Kasumi-1 (cell line): ENCODE results near the gene NEURL1.

Experiments
- DNase-seq, 2 experiments: peaks; one replicate each; lab custom pipeline; 2025; lab: John Stamatoyannopoulos, UW

NEURL1 gene, protein sequence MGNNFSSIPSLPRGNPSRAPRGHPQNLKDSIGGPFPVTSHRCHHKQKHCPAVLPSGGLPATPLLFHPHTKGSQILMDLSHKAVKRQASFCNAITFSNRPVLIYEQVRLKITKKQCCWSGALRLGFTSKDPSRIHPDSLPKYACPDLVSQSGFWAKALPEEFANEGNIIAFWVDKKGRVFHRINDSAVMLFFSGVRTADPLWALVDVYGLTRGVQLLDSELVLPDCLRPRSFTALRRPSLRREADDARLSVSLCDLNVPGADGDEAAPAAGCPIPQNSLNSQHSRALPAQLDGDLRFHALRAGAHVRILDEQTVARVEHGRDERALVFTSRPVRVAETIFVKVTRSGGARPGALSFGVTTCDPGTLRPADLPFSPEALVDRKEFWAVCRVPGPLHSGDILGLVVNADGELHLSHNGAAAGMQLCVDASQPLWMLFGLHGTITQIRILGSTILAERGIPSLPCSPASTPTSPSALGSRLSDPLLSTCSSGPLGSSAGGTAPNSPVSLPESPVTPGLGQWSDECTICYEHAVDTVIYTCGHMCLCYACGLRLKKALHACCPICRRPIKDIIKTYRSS

DNA sequence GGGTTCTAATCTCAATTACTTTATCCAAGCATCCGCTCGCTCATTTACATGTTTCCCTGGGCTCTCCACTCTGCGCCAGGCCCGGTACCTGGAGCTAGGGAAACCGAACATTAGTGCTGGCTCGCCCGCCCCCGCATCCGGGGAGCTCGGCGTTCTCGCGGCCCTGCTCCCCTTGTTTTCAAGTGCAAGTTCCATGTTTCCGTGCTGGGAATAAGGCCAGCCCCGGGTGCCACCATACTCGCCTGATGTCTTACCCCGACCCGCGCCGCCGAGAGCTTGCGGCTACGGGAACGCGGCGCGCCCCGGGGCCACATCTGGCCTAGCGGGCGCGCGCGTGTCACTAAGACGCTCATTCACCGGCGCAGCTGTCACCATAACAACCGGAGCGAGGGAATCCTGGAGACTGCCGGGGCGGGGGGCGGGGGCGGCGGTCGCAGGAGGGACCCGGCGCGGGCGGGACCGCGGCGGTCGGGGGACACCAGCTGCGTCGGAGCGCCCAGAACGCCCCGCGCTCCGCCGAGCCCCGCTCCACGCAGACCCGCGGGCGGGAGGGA lies at the start of gene NEURL1:
NEURL1 (plus strand) TSS at position 344 of the 554 bp plus-strand sequence. CDS start 683 bp downstream, outside the sequence.
- DNase-seq: peak; percentile 31 to 32

DNA sequence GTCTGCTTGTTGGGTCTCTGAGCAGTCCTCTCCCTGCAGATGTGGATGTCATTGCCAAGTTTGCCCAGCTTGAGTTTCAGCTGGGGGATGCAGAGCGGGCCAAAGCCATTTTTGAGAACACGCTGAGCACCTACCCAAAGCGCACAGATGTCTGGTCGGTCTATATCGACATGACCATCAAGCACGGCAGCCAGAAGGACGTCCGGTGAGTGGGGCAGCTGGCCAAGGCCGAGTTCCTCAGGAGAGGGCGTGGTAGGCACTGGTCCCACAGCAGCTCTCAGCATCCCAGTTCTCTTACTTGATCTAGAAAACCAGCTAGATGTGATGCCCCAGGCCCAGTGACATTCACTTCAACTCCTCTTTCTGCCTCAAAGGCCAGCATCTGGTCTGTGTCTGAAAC lies 49.0 kb upstream of the NEURL1 start:
- DNase-seq: no peak

DNA sequence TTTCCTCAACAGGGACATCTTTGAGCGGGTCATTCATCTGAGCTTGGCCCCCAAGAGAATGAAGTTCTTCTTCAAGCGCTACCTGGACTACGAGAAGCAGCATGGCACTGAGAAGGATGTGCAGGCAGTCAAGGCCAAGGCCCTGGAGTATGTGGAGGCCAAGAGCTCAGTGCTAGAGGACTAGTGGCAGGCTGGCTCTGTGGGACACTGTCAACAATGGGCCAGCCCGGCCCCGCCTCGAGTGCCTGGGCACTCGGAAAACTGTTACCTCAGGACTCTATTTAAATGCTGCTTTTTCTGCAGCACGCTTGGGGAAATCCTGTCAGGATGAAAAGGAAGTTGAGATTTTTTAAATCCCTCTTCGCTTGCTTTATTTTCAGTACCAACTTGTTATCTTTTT lies 48.1 kb upstream of the NEURL1 start:
- no peak for DNase-seq

DNA sequence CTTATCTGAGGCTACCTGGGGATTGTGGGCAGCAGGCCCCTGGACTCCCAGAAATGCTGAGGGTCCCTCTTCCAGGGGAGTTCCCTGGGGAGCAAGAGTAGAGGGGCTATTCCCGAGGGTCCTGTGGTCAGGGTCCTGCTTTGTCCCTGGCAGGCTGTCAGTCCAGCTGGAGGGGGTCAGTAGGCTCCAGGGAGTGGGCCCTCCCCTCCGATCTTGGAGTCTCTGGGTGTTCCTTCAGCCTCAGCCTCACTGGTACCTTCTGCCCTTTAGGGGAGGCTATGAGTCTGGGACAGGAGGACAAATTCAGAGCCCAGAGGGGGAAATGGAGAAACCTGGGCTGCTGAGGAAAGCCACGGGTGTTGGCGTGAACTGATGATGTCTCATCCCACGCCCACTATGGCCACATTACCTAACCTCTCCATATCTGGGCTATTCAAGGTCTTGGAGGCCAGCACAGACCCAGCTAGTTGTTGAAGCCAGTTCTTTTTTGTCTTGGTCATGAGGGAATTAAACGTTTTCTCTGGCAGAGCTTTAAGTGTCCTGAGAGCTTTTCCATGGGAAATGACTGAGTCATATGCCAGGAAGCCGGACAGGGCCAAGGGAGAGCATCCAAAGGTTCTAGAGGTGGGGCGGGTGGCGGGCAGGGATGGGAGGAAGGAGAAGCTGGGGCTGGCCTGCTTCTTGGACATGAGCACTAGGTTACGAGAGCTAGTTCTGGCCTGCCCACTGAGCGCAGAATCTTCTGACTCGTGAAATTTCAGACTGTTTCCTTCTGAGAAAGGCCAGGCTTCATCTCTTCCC lies 47.5 kb upstream of the NEURL1 start:
- no peak for DNase-seq

DNA sequence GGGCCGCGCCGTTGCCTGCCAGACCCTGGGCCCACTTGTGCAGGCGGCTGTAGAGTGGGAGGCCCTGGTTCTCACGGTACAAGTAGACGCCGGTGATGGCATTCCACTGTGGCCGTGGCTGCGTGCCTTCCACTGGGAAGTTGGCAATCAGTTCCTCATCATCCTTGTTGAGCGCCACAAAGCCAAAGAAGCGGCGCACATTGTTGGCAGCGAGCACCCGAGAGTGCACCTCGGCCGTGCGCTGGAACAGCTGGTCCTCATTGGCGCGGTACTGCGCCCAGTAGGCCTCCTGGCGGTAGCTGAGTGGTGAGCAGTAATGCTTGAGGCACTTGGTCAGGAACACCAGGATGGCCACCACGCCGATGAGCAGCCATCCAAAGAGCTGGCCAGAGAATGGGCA lies 46.3 kb upstream of the NEURL1 start:
- no peak for DNase-seq

DNA sequence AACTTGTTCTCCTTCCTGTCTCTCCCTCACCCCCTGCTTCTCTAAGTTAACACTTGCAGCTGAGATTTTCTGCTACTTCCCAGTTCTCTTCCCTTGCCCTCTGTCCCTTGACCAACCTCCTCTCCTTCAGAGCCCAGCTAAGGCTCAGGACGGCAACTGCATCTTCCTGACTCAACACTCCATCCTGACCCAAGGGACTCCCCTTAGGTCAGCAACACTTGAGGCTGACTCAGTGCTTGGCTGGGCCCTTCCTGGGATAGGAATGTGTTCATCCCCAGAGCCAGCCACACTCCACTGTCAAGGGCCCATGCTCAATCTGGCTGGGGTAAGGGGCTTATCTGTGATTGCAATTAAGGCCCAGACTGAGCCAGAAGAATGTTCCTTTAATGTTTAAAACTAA lies 44.8 kb upstream of the NEURL1 start:
- no peak for DNase-seq

DNA sequence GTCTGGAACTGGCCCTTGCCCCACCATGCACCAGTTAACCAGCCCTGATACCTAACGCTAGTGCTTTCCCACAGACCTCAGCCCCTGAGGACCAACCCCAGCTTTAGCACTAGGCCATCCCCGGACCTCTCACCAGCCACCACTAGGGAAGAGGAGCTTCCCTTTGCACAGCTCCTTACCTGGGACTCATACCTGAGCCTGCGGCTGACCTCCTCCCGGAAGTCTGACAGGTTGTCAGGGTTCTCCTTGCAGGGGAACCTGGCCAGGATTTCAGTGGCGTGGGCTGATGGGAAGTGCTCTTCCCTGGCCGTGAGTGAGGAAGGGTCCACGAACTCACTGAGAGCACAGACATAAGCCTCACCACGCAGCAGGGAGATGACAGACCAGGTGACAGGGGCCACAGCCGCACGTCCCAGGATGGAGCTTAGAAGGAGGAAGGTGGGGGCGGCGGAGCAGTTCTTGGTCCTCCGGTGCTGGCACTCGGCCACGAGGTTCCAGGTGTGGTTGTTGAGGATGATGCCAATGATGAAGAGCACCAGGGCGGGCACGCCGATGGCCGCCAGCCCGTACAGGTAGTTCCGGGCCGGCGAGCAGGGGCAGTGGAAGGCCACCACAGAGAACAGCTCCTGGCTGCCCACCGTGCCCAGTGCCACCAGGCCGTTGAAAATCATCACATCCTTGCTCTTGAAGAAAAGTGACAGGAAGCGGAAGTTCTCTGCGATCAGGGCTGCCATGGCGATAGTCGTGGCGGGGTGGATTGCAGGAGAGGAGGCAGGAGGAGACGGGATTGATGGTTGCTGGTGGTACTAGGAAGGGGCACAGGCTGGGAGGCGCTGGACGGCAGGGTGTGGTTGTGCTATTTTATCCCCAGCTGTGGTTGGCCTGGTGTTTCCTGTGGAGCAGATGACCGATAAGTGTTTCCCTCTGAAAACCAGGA lies 44.0 kb upstream of the NEURL1 start:
- no peak for DNase-seq

DNA sequence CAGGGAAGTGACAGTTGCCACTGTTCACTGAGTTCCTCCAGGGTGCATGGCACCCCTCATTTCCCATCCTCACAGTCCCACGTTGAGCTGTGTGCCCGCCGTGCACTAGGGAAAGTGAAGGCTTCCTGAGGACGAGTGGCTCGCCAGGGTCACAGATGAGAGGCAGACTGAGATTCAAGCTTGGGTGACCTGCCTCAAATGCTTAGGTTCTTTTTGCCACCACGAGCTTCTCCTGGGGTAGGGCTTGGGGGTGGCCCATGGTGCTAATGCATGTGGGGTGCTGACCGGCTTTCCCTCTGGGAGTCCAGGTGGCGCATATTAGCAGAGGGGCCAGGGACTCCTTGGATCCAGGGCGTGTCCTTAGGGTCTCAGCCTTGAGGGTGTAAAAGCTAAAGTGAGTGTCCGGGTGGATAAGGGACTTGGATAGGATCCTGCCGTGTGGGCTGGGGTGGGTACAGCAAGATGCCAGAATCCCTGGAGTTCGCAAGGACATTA lies 43.3 kb upstream of the NEURL1 start:
- DNase-seq: no peak

DNA sequence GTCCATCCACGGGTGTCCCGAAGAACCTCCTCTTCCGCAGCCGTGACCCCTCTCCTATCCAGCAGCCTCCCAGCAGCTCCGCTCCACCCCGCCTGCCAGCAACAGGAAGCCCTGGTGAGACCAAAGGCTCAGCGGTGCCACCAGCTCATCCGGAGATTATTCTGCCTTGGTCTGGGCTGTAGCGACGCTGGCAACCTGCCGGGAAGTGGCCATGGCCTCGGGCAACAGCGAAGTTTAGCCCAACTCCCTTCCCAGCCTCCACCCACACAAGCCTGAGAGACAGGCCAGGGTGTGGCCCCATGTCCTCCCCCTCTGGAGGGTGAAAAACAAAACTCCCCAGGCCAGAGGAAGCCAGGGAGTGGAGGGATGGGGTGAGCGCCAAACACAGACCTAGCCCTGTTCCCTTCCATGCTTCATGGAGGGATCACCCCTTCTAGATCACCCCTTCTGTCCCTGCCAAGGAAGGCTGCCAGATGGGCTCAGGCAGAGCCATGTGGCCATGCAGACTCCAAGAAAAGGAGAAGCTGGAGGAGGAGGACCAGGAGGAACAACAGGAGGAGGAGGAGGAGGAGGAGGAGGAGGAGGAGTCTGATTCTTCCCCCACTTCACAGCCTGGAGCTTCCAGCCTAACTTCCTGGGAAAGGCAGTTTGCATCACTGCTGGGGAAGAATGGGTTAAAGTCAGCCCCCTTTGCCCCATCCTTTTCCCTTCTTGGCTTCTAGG lies 42.3 kb upstream of the NEURL1 start:
- peak; percentile 55 to 76 for DNase-seq

DNA sequence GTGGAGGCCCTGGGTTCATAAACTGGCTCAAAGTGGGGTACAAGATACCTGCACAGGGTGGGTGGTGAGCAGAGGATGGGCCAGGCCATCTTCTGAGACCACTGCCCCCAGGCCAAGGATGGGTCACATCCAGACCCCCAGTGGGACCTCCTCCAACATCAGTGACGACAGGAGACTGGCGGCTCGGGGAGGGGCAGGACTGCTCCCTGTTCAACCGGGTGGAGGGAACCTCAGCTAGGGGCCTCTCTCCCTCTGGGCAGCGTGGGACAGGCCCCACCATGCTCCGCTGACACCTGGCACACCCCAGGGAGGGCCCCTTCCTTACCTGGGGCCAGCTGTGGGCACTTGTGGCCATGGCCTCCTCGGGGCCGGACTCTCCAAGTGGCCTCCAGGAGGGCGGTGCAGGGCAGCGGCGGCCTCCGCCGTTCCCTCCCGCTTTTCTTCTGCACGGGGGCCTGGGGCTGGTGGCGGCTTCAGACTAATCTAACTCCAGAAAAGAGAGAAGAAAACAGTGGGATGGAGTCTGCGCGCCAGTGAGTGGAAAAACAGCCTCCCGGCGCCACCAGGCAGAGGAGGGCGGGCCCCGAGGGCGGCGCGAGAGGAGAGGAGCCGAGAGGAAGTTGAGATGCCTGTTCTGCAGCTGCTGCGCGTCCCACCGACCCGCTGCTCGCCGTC lies 41.5 kb upstream of the NEURL1 start, which contains the start of gene CALHM2:
CALHM2 (minus strand) TSS at position 540 of the 675 bp plus-strand sequence. CDS start 2,429 bp downstream, outside the sequence.
- DNase-seq: peak; percentile 85 to 87

DNA sequence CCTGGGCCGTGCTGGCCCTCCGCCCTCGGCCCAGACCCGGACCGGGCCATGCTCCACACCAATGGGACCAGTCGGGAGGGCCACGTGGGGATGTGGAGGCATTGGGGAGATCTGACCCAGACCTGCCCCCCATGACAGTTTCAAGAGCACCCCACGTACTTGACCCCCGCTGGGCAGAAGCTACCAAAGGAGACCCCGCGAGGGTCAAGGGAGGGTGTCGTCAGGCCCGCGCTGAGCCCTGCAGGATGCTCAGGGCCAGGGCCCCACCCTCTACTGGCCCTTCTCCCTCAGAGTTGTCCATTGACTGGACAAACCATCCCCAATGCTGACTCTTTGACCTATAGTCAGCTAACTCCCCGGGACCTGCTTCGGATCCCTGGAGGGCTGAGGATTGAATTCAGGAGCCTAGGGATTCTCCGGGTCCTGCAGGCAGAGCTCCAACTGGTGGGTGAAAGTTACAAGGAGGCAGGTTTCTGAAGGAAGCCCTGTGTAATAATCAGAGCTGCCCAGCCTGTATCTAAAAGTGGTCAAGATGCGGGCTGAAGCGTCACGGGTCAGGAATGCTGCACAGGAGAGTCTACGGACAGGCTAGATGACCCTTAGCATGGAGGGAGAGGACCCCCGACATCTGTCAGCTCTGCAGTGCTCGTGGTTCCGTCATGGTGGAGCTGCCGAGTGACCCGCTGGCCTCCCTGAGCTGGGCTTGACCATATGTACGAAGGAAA lies 40.8 kb upstream of the NEURL1 start:
- DNase-seq: no peak

DNA sequence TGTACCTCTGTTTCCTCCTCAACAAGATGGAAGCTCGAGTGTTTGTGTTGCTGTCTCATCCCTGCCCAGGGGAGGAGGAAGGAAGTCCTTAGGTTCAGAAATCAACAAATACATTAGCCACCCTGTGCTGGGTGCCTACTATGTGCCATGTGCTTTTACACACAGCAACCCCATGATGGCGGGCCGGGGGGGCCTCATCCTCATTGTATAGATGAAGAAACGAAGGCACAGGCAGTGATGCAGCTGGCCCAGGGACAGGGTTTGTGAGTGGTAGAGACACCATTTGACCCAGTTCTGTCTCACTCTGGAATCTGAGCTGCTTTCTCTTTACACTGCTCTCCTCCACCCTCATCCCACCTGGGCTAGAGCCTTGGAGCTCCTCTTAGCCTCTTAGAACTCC lies 39.5 kb upstream of the NEURL1 start:
- DNase-seq: no peak

DNA sequence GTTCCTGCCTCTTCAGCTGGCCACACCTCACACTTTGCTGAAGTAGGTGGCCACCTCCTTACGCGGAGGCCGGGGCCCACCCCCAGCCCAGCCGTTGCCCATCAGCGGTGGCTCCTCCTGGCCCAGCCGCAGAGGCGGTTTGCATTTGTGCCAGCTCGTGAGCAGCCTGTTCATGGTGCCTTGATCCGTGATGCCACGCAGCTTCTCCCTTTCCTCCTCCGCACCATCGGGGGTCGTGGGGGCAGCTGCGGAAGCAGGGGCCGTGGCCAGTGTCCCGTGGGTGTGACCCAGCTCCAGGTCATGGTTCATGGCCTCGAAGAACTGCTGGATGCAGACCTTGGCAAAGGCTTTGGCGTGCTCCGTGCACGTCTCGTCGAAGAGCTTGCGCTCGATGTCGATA lies 38.3 kb upstream of the NEURL1 start:
- no peak for DNase-seq

DNA sequence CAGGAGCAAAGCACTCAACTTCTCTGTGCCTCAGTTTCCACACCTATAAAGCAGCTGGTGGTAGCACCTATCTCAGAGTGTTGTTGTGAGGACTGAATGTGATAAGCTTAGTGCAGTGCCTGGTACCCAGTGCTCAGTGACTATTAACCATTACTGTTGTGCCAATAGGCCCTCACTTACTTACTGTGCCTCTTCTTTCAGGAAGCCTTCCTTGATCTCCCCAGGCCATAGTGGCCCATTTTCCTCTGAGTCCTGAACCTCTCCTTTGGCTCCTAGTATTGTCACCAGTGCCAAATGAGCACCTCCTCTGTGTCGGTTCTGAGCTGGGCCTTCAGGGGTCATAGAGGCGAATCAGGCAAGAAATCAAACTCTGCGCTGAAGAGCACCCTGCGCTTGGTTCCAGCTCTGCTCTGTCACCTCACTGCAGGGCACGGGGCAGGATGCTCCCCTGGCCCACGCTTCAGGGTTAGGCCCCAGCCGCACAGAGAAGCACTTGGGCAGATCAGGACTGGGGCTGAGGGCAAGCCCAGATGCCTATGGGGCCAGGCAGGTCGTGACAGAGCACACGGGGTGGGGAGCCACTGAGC lies 37.3 kb upstream of the NEURL1 start:
- no peak for DNase-seq

DNA sequence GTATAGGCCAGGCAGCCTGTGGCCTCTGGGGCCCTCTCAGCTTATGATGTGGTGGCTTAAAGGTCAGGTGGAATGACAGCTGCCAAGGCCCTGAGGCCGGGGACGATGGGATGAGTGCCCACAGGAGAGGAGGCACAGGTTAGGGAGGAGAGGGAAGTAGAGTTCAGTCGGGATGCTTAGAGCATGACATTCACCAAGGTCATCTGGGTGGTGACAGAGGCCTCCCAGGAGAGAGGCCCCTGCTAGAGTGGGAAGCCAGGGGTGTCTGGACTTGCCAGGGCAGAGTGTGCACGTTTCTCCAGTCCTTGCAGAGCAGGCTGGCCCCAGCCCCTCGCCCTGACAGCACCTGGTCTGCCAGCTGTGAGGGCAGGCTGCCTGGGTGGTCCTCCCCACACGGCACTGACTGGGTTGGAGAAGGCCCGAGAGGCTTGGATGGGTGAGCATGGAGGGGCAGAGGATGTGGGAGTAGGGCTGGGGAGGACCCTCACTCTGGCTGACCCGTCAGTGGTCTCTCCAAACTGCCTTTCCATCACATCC lies 36.3 kb upstream of the NEURL1 start:
- DNase-seq: no peak

DNA sequence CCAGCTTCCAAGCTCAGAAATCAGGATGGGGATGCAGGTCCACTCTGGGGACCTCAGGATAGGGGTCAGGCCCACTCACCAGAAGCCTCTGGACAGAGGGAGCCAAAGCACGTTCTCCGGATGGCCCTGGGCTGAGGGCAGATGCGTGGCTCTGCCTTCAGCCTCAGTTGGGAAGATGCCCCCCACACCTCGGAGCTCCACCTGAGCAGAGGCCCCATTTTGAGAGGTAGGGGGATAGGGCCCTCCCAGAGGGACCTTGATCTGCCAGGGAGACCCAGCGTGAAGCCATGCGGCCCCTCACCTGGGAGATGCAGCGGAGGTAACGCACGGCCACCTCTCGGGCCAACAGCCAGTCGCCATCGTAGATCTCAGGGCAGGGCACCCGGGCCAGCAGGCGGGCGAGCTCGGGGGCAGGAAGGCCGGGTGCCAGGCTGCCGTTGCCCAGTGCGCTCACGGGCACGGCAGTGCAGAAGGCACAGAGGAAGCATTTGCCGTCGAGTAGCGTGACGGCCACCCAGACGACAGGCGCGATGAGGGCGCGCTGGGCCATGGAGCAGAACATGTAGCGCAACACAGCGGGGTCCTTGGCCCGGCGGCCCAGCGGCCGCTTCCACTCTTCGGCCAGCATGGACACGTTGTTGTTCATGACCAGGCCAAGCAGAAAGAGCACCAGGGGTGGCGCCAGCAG lies 35.5 kb upstream of the NEURL1 start:
- DNase-seq: no peak

DNA sequence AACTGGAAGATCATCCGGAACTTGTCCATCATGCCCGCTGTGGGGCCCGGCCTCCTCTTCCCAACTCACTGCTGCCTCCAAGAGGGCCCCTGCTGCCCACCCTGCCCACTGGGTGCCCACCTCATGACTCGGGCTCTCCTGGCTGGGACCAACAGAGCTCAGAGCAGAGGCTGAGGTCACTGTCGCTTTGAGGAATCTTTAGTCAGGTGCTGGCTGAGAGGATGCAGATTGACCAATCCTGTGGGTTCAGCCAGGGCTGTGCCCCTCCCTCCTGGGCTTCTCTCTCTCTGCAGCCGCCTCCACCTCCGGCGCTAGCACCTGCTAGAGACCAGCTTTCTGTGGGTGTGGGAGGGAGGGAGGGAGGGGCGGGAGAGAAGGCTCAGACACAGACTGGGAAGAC lies 34.8 kb upstream of the NEURL1 start, which contains the start of gene CALHM1:
CALHM1 (minus strand) TSS at position 181 of the 400 bp plus-strand sequence; CDS start at position 32, 149 bp downstream.
- DNase-seq: no peak

DNA sequence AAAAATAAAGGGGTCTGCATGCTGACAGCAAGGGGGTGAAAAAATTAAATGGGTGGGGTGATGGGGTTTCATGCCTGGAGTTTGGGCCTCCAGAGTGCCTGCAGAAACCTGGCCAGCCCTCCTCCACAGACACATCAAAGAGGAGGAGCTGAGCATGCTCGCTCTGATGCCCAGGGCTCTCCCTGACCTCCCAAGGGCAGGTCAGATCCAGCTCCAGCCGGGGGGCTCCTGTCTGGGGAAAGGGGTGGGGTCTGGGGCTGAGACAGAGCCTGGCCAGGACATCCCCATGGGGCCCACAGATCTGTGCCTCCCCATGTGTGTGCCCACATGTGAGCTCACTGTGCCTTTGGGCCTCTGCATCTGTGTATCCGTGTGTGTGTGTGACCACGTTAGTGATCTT lies 33.9 kb upstream of the NEURL1 start:
- no peak for DNase-seq
